HG03565 (cell line): Measurements from ENCODE around the gene FOXN1.
"Not testable (repeated sequence)": the region's sequence is repeated elsewhere in the genome, so short reads cannot be mapped to it uniquely, and the experiment has no call there.

Source experiments
- ATAC-seq: cut with Tn5 transposase; IDR thresholded peaks from one replicate; pipeline ENCODE4 v1.9.1; 2021; ENCODE audit warnings: mild to moderate bottlenecking, moderate library complexity; ENCODE audit not compliant: unreplicated experiment

Gene FOXN1

DNA sequence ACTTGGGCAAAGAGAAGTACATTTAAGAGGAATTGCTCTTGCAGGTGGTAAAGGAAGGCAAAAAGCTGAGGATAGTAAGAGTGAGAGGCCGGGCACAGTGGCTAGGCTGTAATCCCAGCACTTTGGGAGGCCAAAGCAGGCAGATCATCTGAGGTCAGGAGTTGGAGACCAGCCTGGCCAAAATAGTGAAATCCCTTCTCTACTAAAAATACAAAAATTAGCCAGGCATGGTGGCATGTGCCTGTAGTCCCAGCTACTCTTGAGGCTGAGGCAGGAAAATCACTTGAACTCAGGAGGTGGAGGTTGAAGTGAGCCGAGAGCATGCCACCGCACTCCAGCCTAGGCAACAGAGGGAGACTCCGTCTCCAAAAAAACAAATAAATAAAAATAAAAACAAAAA lies 16.1 kb downstream of the FOXN1 start:
- ATAC-seq, result not testable (repeated sequence)

- no peak for ATAC-seq
Observed at GRCh38 chr17:28523186-28523585, 17.0 kb downstream of the FOXN1 start.

GRCh38 chr17:28523876-28524275 lies 17.7 kb downstream of the FOXN1 start:
- no peak for ATAC-seq

GRCh38 chr17:28524476-28525424 lies 18.6 kb downstream of the FOXN1 start:
- no peak for ATAC-seq

DNA sequence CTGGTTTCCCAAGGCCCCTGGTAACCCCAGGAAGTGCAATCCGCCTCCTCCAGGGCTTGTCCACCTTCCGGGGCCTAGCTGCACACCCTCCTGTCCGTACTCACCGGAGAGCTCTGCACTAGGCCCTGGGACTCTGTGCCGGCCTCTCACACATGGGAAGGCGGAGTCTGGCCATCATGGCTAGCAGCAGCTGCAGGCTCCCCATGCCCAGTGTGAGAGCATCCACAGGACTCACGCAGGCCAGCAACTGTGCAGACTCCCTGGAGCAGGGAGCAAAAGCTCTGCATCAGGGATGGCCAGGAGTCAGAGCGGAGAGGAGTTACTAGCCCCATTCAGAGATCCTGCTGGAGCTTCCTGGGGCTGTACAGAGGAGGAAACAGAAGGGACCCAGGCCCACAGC lies 20.2 kb downstream of the FOXN1 start:
- ATAC-seq, result no peak

- ATAC-seq, result no peak
Observed at GRCh38 chr17:28527181-28527681, 21.1 kb downstream of the FOXN1 start.

GRCh38 chr17:28527859-28528258 lies 21.7 kb downstream of the FOXN1 start:
- no peak for ATAC-seq

DNA sequence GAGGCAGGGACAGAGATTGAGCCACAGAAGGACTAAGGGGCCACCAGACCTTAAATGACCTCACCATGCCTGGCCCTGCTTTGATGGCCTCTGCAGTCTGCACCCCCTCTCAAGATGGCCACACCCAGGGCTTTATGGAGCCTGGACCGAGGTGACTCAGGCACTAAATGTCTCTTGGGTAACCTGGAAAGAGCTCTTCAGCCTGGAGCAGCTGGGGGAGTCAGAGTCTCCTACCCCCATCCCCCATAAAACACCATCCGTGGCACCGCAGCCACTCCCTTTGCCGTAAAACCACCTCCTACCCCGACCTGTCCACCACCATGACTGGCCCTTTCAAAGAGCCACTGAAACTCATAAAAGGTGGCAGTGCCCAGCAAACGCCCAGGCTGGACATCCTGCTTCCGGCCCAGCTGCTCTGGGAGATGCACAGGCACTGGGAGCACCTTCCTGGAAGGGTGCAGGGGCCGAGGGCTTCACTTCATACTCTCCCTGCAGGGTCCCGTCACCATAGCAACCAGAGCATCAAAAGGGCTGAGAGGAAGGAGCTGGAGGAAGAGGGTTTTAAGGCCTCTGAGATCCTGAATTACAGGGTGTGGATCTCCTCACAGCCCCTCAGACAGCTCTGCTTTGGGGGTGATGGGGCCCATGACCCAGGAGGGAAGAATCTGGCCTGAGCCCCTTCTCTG lies 22.3 kb downstream of the FOXN1 start:
- no peak for ATAC-seq

DNA sequence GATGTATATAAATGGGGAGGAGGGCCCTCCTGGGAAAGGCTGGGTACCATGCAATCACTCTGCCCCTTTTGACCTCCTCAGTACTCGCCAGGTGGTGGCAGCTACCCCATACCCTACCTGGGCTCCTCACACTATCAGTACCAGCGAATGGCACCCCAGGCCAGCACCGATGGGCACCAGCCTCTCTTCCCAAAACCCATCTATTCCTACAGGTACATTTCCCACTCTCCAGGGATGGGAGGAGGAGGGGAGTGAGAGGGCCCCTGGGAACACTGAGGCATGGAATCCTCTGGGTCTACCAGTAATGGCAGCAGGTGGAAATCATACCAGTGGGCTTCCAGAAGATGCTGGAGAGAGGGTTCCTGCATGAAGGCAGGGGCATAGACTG lies 22.9 kb downstream of the FOXN1 start:
- no peak for ATAC-seq

- no peak for ATAC-seq
Observed at GRCh38 chr17:28530250-28530649, 24.1 kb downstream of the FOXN1 start.

GRCh38 chr17:28530926-28531325 lies 24.8 kb downstream of the FOXN1 start:
- no peak for ATAC-seq

DNA sequence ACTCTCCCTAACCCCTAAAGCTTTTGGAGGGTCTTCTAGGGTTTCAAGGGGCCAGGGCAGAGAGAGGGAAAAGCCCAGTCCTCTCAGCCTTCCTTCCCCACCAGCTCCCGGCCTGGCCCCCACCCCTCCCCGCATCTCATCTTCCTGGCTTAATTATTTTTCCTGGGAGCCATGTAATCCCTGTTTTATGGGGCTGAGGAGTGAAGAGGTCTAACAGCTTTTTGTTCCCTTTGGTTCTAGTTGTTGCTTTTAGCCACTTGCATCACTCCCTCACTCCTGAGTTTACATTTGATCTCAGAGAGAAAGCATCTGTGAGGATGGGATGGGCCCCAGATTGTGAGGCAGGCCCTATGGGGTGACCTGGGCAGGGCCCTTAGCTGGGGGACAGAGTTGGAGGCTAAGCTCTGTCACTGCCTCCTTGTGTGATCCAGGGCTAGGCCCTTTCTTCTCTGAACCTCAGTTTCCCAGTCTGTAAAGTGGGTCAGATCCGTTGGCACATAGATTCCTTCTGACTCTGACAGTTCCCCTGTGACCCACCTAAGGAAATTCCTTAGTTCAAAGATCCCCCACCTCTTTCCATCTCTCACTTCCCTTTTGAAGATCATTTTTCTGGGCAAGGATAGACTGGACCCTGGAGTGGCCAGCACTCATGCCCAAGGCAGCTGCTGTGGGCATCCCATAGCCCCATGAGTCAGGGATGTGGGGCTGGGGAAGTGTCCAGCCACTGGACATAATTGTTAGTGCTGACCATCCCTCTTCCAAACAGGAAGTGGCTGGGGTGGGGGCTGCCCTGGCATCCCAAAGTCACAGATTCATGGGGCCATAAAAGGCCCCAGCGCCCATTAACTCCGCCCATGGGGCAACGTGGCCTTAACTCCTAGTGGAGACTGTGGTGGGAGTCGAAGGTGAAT lies 26.2 kb downstream of the FOXN1 start:
- ATAC-seq, result no peak

DNA sequence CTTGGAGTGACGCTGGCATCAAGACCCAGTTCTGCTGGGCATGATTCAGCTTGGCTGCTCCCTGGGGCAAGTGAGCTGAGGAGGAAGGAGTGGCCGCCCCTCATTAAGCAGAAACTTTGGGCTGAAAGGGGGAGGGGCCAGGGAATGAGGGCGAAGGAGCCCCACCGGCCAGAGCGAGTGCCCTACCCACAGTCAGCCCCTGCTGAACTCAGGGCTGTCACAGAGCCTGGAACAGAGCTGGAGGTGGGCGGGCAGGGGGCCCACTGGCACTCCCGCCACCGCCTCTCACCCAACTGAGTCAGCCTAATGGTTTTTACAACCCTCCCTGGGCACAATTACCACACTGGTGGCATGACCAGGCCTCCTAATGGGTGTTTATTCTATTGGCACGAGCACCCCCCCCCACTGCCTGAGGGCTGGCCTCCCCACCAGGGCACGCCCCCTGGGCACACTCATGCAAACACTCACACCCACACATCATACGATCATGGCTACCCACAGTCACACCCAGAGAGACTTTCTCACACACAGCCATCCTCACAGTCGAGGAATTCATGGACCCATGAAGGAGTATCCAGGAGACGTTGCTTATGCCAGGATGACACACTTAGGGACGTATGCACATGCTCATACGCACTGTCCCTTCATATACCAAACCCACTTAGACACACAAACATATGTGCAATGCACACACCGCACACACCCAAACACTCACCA lies 27.1 kb downstream of the FOXN1 start:
- ATAC-seq, result no peak

DNA sequence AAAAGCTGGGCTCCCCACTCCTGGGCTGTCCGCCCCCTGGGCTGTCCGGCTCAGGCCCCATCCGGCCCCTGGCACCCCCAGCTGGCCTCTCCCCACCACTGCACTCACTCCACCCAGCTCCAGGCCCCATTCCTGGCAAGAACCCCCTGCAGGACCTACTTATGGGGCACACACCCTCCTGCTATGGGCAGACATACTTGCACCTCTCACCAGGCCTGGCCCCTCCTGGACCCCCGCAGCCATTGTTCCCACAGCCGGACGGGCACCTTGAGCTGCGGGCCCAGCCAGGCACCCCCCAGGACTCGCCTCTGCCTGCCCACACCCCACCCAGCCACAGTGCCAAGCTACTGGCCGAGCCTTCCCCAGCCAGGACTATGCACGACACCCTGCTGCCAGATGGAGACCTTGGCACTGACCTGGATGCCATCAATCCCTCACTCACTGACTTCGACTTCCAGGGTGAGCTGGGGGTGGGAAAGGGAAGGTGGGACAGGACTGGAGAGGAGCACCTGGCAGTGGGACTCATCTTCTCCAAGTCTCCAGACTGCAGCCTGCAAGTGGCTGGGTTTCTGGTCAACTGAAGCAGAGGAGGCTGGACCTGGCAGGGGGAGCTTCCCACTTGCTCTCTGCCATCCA lies 28.7 kb downstream of the FOXN1 start:
- ATAC-seq, result no peak

GRCh38 chr17:28536532-28537218 lies 30.5 kb downstream of the FOXN1 start:
- ATAC-seq, result no peak

GRCh38 chr17:28537219-28537610 lies 31.1 kb downstream of the FOXN1 start:
- ATAC-seq, result no peak

DNA sequence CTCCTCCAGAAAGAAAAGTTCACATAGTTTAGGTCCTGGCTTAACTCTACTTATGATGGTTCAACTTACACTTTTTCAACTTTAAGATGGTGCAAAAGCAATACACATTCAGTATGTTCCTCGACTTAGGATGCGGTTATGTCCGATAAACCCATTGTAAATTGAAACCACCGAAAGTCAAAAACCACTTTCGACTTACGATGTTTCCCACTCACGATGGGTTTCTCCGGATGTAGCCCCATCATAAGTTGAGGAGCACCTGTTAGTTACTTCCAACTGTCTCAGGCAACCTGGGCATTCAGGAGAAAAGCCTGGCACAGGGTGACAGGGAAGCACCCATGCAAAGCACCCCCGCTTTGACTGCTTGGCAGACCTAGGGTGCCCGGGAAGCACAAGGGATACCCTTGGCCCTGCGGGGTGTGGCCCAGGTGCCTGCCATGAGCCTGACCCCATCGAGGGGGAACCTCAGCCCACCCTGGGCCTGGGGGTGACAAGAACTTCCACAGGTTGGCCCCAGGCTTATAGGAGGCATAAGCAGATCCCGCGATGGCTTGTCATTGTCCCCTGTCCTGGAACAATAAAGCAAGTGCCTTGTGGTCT lies 32.2 kb downstream of the FOXN1 start:
- ATAC-seq, result no peak

- no peak for ATAC-seq
Observed at GRCh38 chr17:28540231-28540630, 34.1 kb downstream of the FOXN1 start.

GRCh38 chr17:28541439-28541838 lies 35.3 kb downstream of the FOXN1 start:
- ATAC-seq, result no peak
